Brain microvascular endothelial cell (primary cell): ENCODE results near the gene MLPH.

ENCODE experiments used
- DNase-seq: peaks from one replicate; pipeline ENCODE4 v3.0.0-alpha.2; 2020
- H3K27ac ChIP-seq: fragments of 250-450 bp; sonication (Bioruptor Pico); 2 replicates; pipeline ENCODE4 v1.5.1; 2020; ENCODE audit warnings: mild to moderate bottlenecking, moderate library complexity
- H3K27me3 ChIP-seq: fragments of 250-450 bp; sonication (Bioruptor Pico); replicated peaks from 2 replicates; pipeline ENCODE4 v1.5.1; 2020; ENCODE audit warnings: mild to moderate bottlenecking
- H3K36me3 ChIP-seq: fragments of 250-450 bp; sonication (Bioruptor Pico); replicated peaks from 2 replicates; pipeline ENCODE4 v1.5.1; 2020; ENCODE audit warnings: mild to moderate bottlenecking
- H3K4me3 ChIP-seq: 2 replicates; pipeline ENCODE4 v1.5.1; 2011; ENCODE audit warnings: low read depth, mild to moderate bottlenecking, control low read depth, low read length, moderate library complexity
- in situ Hi-C: cut with HindIII; loops from 2 replicates; pipeline ENCODE4 v1.10.0; 2017; ENCODE audit warnings: low sequenced_read_pairs, low pct_ligation_motif_present
- TF ChIP-seq, protein P1 (sequence below): IDR thresholded peaks from 2 replicates; pipeline ENCODE4 v1.5.1; 2011; ENCODE audit warnings: low read depth, mild to moderate bottlenecking, moderate library complexity, low read length, control low read depth, inconsistent platforms; ENCODE audit errors: missing control alignments

Gene MLPH

DNA sequence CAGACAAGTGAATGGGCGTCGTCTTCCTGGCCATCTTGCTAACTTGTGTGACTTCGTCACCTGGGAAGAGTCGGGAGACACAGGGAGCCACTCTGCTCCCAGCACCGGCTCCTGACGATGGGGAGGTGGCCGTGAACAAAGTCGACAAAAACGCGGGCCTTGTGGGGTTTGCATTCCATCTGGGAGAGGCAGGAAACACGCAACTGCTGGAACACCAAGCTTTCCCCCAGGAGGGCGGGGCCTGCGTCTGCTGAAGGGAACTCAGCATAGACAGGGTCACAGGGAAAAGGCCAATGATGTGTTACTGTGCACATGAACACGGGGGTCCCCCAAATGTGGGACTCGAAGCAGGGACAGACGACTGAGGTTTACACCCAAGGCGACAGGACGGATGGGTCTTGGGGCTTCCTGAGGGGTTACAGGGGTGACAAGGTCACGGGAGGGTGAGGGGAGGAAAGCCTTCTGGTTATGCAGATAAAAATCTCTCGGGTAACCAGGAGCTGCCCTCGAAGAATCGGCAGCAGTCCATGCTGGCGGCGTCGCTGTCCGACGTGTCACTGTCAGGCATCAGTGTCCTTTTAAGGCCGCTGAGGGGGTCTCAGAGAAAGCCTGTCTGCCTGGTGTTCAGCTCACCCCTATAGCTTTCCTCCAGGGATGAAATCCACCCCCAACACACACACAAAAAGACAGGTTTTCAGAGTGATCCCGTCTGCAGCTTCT is 51.1 kb downstream of the MLPH start:
- in situ Hi-C loops: no loop called here
- no peak for DNase-seq
- Histone ChIP-seq H3K27ac (no peak overlapping the region), H3K4me3 (no peak overlapping the region), H3K36me3 (peaks cover 59% of the 10 kb centered on the region), H3K27me3 (no peaks in the 10 kb centered on the region)
- TF ChIP-seq, protein P1, sequence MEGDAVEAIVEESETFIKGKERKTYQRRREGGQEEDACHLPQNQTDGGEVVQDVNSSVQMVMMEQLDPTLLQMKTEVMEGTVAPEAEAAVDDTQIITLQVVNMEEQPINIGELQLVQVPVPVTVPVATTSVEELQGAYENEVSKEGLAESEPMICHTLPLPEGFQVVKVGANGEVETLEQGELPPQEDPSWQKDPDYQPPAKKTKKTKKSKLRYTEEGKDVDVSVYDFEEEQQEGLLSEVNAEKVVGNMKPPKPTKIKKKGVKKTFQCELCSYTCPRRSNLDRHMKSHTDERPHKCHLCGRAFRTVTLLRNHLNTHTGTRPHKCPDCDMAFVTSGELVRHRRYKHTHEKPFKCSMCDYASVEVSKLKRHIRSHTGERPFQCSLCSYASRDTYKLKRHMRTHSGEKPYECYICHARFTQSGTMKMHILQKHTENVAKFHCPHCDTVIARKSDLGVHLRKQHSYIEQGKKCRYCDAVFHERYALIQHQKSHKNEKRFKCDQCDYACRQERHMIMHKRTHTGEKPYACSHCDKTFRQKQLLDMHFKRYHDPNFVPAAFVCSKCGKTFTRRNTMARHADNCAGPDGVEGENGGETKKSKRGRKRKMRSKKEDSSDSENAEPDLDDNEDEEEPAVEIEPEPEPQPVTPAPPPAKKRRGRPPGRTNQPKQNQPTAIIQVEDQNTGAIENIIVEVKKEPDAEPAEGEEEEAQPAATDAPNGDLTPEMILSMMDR: no peak

DNA sequence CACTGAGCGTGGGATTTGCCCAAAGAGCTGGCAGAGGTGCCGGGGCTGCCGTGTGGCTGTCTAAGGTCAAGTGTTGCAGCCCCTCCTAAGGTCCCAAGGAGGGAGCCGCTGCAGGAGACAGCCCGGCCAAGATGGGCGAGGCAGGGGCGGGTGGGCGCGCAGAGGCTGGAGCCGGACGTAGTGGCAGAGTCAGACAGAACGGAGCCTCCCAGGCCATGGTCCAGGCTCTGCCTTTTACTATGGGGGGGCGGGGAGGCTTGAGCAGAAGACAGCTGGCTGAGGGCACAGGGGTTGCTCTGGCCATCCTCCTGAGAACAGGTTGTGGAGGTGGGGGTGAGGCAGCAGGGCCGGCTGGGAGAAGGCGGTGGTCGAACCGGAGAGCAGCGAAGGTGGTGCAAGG is 51.9 kb downstream of the MLPH start:
- H3K27me3 ChIP-seq: no peaks in the 10 kb centered on the region
- DNase-seq: no peak
- H3K27ac ChIP-seq: no peak overlapping the region
- H3K4me3 ChIP-seq: no peak overlapping the region
- TF ChIP-seq, protein P1: no peak
- H3K36me3 ChIP-seq: peaks cover 57% of the 10 kb centered on the region
- in situ Hi-C loops: no loop called here

DNA sequence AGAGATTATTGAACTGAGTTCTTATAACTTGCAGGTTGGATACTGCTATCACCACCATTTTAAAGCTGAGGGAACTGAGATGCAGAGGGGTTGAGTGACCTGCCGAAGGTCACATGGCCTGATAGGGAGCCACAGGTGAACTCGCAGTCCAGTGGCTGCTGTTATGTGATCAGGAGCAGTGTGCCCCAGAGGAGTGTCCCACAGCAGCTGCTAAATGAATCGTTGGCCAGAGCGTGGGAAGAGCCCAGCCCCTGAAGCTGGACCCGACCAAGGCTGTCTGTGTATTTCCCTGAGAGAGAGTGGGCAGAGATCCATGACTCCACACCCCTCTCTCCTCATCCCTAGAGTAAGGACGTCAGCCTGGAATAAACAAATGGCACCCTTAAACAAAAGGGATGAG is 52.6 kb downstream of the MLPH start:
- H3K36me3 ChIP-seq: peaks cover 49% of the 10 kb centered on the region
- H3K27me3 ChIP-seq: no peaks in the 10 kb centered on the region
- no peak overlapping the region for H3K4me3 ChIP-seq
- DNase-seq: no peak
- in situ Hi-C loops: no loop called here
- TF ChIP-seq, protein P1: no peak
- H3K27ac ChIP-seq: no peak overlapping the region

DNA sequence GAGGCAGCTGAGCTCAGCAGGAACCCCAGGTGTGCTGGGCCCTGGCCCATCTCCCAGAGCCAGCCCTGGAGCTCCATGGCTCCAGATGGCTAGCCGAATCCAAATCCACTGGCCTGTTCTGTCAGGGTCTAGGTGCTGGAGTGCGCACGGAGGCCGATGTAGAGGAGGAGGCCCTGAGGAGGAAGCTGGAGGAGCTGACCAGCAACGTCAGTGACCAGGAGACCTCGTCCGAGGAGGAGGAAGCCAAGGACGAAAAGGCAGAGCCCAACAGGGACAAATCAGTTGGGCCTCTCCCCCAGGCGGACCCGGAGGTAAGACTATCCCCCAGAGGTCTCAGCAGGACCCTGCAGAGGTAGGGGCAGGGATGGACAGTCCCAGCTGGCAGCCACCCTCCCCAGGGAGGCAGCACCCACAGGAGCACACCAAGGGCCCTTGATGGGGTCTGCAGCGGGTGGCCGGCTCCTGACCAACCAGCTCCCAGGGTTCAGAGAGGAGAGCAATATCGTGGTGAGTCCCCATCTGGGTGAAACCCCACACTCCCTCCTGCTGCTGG is 53.2 kb downstream of the MLPH start:
- Histone ChIP-seq H3K36me3 (peaks cover 45% of the 10 kb centered on the region), H3K27ac (no peak overlapping the region), H3K4me3 (no peak overlapping the region), H3K27me3 (no peaks in the 10 kb centered on the region)
- in situ Hi-C loops: no loop called here
- no peak for DNase-seq
- TF ChIP-seq, protein P1: no peak

DNA sequence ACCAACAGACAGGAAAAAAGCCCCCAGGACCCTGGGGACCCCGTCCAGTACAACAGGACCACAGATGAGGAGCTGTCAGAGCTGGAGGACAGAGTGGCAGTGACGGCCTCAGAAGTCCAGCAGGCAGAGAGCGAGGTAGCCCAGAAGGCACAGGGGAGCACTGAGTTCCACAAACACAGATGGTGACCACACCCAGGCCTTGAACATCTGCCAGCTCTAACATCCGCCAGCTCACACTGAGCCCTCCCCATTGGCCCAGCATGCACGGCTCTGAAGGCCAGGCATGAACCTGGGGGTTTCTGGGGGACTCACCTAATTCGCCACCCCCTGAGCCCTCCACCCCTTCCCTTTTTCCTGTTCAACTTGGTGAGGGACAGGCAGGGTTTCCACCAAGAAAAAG is 53.8 kb downstream of the MLPH start:
- in situ Hi-C loops: no loop called here
- TF ChIP-seq, protein P1: no peak
- H3K36me3 ChIP-seq: peaks cover 43% of the 10 kb centered on the region
- H3K27me3 ChIP-seq: no peaks in the 10 kb centered on the region
- H3K4me3 ChIP-seq: no peak overlapping the region
- H3K27ac ChIP-seq: no peak overlapping the region
- DNase-seq: peak; percentile 40

DNA sequence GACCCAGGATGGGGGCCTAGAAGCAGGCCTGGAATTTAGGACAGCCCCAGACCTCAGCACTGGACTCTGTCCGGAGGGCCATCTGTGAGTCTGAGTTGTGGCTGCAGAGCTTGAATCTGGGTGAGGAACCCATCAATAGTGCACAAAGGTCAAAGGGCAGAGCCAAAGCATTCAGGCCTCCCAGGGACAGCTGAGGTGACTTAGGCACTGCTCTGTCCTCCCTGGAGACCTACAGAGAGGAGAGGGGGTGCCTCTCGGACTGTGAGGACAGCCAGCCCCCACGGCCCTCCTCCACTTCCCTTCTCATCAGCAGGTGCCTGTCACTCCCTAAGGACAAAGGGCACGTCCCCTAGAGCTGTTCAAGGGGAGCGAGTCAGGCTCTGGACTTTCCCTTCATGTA is 54.2 kb downstream of the MLPH start:
- no peak overlapping the region for H3K4me3 ChIP-seq
- in situ Hi-C loops: no loop called here
- DNase-seq: no peak
- peaks cover 41% of the 10 kb centered on the region for H3K36me3 ChIP-seq
- TF ChIP-seq, protein P1: no peak
- no peaks in the 10 kb centered on the region for H3K27me3 ChIP-seq
- H3K27ac ChIP-seq: no peak overlapping the region
